NCI-H2196 treated with DMSO at 0.1 percent for 48 hours (cell line): ENCODE data around the gene POMGNT2.
"Not testable (repeated sequence)": the region's sequence is repeated elsewhere in the genome, so short reads cannot be mapped to it uniquely, and the experiment has no call there.

ENCODE experiments used
- DNase-seq: peaks from one replicate; lab custom pipeline; 2025; ENCODE audit not compliant: unreplicated experiment; lab: John Stamatoyannopoulos, UW

POMGNT2 gene

GRCh38 chr3:43048470-43048869, 57.4 kb downstream of the POMGNT2 start:
- no peak for DNase-seq

GRCh38 chr3:43046583-43046982, 59.3 kb downstream of the POMGNT2 start:
- no peak for DNase-seq

- DNase-seq: not testable (repeated sequence)
Measured at GRCh38 chr3:43045079-43045478, 60.8 kb downstream of the POMGNT2 start.

GRCh38 chr3:43043793-43044192, 62.1 kb downstream of the POMGNT2 start:
- no peak for DNase-seq

- no peak for DNase-seq
Measured at GRCh38 chr3:43043071-43043766, 62.7 kb downstream of the POMGNT2 start.

- no peak for DNase-seq
Measured at GRCh38 chr3:43041517-43041916, 64.4 kb downstream of the POMGNT2 start.

DNA sequence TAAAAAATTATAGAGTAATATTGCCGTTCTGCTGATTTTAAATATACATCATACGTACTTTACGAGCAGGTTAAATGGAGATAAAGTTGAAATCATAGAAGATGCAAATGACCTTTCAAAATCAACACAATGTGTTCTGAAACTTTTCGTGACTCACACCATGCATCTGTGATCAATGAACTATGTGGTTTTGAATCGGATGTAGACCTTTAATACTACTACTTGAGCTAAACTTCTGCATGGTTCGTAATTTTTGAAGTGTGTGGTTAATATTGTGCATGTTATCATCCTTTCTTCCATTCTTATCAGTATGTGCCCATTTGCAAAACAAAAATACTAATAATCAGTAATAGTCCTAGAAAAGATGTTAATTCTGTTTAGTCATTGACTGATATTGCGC, 67.9 kb downstream of the POMGNT2 start:
- no peak for DNase-seq

DNA sequence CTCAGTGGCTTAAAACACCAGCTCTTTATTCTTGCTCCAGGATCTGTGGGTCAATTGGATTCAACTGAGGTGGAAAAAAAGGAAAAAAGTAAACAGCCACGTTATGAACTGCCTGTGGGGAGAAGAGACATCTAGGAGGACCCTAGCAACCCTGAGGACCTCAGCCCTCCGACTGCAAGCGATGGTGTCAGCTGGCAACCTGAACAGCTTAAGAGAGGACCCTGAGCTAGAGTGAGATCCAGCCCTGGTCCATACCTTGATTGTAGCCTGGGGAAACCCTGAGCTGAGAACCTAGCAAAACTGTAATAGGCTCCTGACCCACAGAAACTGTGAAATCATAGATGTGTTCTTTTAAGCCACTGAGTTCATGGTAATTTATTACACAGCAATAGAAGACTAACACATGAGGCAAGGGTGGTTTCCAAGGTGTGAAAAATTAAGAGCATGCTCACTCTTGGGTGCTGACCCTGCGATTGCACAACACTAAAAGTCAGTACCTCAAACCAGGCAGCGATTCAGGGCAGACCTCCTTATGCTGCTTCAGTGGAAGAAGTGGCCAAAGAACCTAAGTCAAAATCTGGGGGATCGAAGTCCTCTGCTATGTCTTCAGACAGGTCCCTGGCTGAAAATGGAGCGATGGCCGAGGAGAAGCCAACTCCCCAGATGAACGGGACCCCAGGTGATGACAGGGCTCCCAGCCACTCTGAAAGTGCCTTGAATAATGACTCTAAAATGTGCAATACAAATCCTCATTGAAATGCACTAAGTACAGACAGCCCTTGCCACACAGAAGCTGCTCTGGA, 69.1 kb downstream of the POMGNT2 start:
- DNase-seq: no peak

DNA sequence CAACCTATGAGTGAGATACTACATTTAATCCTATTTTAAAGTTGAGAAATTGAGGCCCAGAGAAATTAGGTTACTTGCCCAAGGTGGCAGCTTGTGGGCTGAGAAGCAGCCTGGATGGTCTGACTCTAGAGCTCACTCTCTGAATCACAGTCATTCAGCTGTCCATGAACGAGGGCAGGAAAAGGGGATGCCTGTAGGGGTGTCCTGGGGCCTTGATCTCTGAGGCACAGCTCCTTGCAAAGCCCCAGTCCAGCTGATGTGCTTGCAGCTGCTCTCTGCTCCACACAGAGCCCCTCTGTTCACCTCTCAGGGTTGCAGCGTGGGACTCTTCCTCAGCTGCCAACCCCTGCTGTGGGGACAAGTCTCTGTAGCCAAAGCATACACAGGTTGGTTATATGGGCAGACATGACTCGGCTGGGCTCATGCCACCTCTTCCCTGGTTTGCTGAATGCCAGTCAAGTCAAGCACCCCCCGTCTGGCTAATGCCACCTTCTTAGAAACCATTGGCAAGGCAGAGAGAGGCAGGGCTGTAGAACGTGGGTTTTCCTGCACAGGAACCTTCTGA, 70.0 kb downstream of the POMGNT2 start:
- DNase-seq: no peak

GRCh38 chr3:43034911-43035310, 71.0 kb downstream of the POMGNT2 start:
- DNase-seq: no peak

DNA sequence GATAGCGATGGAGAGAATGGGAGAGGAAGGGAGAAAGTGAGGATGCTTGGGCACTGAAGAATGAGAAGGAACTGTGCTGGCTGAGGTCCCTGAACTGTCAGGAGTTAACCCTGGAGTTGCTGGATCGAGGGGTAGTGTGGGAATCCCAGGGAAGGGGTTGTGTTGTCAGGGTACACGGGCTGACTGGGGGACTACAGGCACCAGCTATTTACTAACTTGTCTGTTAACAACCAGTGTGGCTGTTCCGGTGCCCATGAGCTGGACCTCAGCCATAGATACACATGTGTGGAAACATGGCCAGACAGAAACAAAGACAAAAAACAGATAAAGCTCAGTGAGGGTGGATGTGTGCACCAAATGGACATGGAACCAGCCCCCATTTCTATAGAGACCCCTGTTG, 71.7 kb downstream of the POMGNT2 start:
- DNase-seq: no peak

- DNase-seq: no peak
Measured at GRCh38 chr3:43032646-43033628, 72.9 kb downstream of the POMGNT2 start.

DNA sequence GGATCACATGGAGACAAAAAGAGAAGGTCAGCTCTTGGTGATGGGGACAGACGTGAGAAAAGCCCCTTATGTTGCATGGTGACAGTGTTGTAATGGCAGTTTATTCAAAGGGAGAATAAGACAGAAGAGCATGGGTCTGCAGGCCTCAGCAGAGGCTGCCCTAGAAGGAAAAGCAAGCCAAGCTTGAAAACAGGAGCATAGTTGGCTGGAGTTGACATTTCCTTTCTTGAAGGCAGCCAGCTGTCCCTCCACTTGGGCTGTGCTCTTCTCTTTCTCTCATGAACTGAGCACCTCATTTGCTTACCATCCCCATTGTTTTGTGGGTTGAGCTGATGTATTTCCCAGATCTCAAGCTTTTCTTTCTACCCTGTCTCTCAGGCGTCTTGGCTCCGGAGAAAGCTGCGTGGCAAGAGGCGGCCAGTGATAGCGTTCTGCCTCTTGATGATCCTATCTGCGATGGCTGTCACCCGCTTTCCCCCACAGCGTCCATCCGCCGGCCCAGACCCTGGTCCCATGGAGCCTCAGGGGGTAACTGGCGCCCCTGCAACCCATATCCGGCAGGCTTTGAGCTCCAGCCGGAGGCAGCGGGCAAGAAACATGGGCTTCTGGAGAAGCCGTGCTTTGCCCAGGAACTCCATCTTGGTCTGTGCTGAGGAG, 73.9 kb downstream of the POMGNT2 start:
- DNase-seq: no peak

GRCh38 chr3:43031485-43031884, 74.4 kb downstream of the POMGNT2 start:
- no peak for DNase-seq

DNA sequence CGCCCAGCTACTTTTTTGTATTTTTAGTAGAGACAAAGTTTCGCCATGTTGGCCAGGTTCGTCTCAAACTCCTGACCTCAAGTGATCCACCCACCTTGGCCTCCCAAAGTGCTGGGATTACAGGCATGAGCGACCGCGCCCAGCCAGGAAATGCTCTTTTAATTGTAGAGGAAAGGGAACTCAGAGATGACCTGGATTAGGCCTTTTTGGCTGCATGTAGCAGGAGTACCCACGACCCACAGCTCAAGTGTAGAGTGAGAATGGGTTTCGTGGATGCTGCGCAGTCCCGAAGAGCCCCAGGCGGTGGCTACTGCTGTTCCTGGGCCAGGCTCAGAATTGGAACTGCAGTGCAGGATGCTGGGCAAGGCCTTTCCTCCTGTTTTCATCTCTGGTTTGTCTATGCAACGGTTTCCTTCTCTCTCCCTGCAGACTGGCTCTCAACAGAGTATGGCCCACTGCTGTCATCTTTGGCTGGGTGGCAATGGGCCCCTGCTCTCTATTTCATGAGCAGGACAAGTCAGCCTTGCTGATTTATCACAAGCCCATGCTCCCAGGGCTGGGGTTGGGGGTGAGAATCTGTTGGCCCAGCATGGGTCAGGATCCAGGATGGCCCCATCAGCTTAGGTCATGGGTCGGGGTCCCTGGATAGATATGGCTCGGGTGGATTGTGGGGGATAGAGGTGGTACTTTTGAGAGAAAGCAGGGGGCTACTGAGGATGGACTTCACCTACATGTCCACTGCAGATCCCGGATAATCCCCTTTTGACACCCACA, 75.5 kb downstream of the POMGNT2 start:
- DNase-seq: no peak
